H1 (cell line): ENCODE results near the gene MAP3K10. TPM values are rescaled to one million over a fixed set of nuclear protein-coding genes. Genes with fewer than 3 reads are reported as not detected.

ENCODE experiments used
- ATF2 ChIP-seq: IDR thresholded peaks from 2 replicates; pipeline ENCODE4 v1.6.1; 2012; ENCODE audit warnings: low read length, inconsistent platforms
- polyA plus RNA-seq, 7 experiments: library from polyadenylated mRNA; depleted of rRNA in 3 of 7; stranded (reverse) in 5 of 7; unstranded in 2 of 7; fragments of >200 nt in 5 of 7; fragments of 200-250 nt in 2 of 7; gene quantifications; 1 replicate in 5 of 7; 2 replicates in 1 of 7; 4 replicates in 1 of 7; pipeline versions ENCODE4 v1.2.1 to v1.2.3, GENCODE V29; 2011 to 2013; ENCODE audit warnings: missing spikeins in 2 of 7, mixed read lengths in 2 of 7
- total RNA-seq: library from RNA; stranded (reverse); fragmentation: NEBNext Ultra II Directional; extraction: Animal tissue kit (Norgen Biotek cat#: 25700); gene quantifications from 2 replicates; pipeline ENCODE4 v1.2.1, GENCODE V29; 2021

The MAP3K10 gene
- total and polyA plus RNA-seq, 2 of the 8 experiments (the other 6 are each of a cell fraction or from before 2014, with no cell fraction given) = 4.9 to 15.9 TPM

- TF ChIP-seq ATF2 = no peak
- TF ChIP-seq, all 59 proteins: peak for 7
These were observed 815 bp downstream of the MAP3K10 start (continued) for GRCh38 chr19:40191836-40192646.
